Neural progenitor cell (in vitro differentiated cells): ENCODE measurements around the gene MAPK12. TPM values are rescaled to one million over a fixed set of nuclear protein-coding genes. Genes with fewer than 3 reads are reported as not detected.

Experiments used
- DNase-seq: peaks from one replicate; pipeline ENCODE4 v3.0.0-alpha.2; 2016; ENCODE audit warnings: low spot score
- H2AFZ ChIP-seq: fragments of 200-600 bp; sonication (generic); replicated peaks from 2 replicates; pipeline ENCODE4 v1.6.1; 2016; ENCODE audit warnings: antibody characterized with exemption
- H3F3A ChIP-seq: fragments of 200-600 bp; sonication (generic); 2 replicates; pipeline ENCODE4 v1.6.1; 2016; ENCODE audit warnings: antibody characterized with exemption, low read depth
- H3K27ac ChIP-seq: fragments of 200-600 bp; sonication (generic); 2 replicates; pipeline ENCODE4 v1.5.1; 2016; ENCODE audit warnings: mild to moderate bottlenecking
- H3K27me3 ChIP-seq: fragments of 200-600 bp; sonication (generic); 2 replicates; pipeline ENCODE4 v1.6.1; 2016; ENCODE audit warnings: mild to moderate bottlenecking, moderate library complexity
- H3K36me3 ChIP-seq: fragments of 200-600 bp; sonication (generic); 2 replicates; pipeline ENCODE4 v1.5.1; 2016
- H3K4me1 ChIP-seq: fragments of 200-600 bp; sonication (generic); 2 replicates; pipeline ENCODE4 v1.6.1; 2016; ENCODE audit warnings: mixed run types
- H3K4me2 ChIP-seq: fragments of 200-600 bp; sonication (generic); 2 replicates; pipeline ENCODE4 v1.6.1; 2016
- H3K4me3 ChIP-seq: fragments of 200-600 bp; sonication (generic); 2 replicates; pipeline ENCODE4 v1.5.1; 2016
- H3K79me2 ChIP-seq: fragments of 200-600 bp; sonication (generic); 2 replicates; pipeline ENCODE4 v1.6.1; 2016; ENCODE audit warnings: low read depth
- H3K9ac ChIP-seq: fragments of 200-600 bp; sonication (generic); 2 replicates; pipeline ENCODE4 v1.6.1; 2016
- H3K9me3 ChIP-seq: fragments of 200-600 bp; sonication (generic); 2 replicates; pipeline ENCODE4 v1.5.1; 2016; ENCODE audit warnings: low read depth
- H4K20me1 ChIP-seq: fragments of 200-600 bp; sonication (generic); 2 replicates; pipeline ENCODE4 v1.6.1; 2016; ENCODE audit warnings: low read depth
- H3K27ac Mint-ChIP-seq: 3 replicates; pipeline ENCODE4 v1.8.0; 2021; ENCODE audit warnings: mixed read lengths
- H3K27me3 Mint-ChIP-seq: 2 replicates; pipeline ENCODE4 v1.8.0; 2022; ENCODE audit warnings: low read depth, mild to moderate bottlenecking, inconsistent platforms, moderate library complexity, mixed read lengths; ENCODE audit not compliant: insufficient read depth
- H3K36me3 Mint-ChIP-seq: 3 replicates; pipeline ENCODE4 v1.8.0; 2021; ENCODE audit warnings: mixed read lengths
- H3K4me1 Mint-ChIP-seq: 3 replicates; pipeline ENCODE4 v1.8.0; 2021; ENCODE audit warnings: mixed read lengths
- H3K4me3 Mint-ChIP-seq: 3 replicates; pipeline ENCODE4 v1.8.0; 2021; ENCODE audit warnings: mild to moderate bottlenecking, moderate library complexity, mixed read lengths
- H3K9me3 Mint-ChIP-seq: 3 replicates; pipeline ENCODE4 v1.8.0; 2020; ENCODE audit warnings: mixed read lengths
- CTCF ChIP-seq: fragments of 200-600 bp; sonication (generic); IDR thresholded peaks from 2 replicates; pipeline ENCODE4 v1.5.1; 2017; ENCODE audit warnings: antibody characterized with exemption, mild to moderate bottlenecking
- EZH2 ChIP-seq: fragments of 200-600 bp; sonication (generic); IDR thresholded peaks from 2 replicates; pipeline ENCODE4 v1.6.1; 2017; ENCODE audit warnings: antibody characterized with exemption, mild to moderate bottlenecking, moderate library complexity
- EZH2phosphoT487 ChIP-seq: fragments of 200-600 bp; sonication (generic); IDR thresholded peaks from 2 replicates; pipeline ENCODE4 v1.6.1; 2017; ENCODE audit warnings: antibody characterized with exemption
- total RNA-seq: library from RNA; depleted of rRNA; stranded (reverse); fragments of >200 nt; gene quantifications from 2 replicates; pipeline ENCODE4 v1.2.3, GENCODE V29; 2015; ENCODE audit warnings: low replicate concordance

The MAPK12 gene
- total RNA-seq, 1 donor from 2014 or later, result 18.7 TPM

GRCh38 chr22:50301581-50301991, 40.1 kb upstream of the MAPK12 start:
- TF ChIP-seq EZH2 (no peak), CTCF (no peak), EZH2phosphoT487 (no peak)
- Histone ChIP-seq H2AFZ (no peak overlapping the region), H3K79me2 (peaks cover 79% of the 10 kb centered on the region), H3F3A (no peaks in the 10 kb centered on the region), H3K9ac (no peak overlapping the region), H3K4me3 (no peak overlapping the region), H3K4me2 (no peak overlapping the region), H3K27ac (no peak overlapping the region), H3K4me1 (peaks cover 35% of the 10 kb centered on the region), H3K36me3 (no peaks in the 10 kb centered on the region), H3K9me3 (no peaks in the 10 kb centered on the region), H3K27me3 (peaks cover 24% of the 10 kb centered on the region), H4K20me1 (peaks cover 98% of the 10 kb centered on the region)
- H3K4me3 Mint-ChIP-seq, result no peak overlapping the region
- no peak for DNase-seq
- H3K36me3 Mint-ChIP-seq, result peaks cover 3% of the 10 kb centered on the region
- H3K4me1 Mint-ChIP-seq, result peaks cover 36% of the 10 kb centered on the region
- H3K27ac Mint-ChIP-seq, result no peak overlapping the region
- no peaks in the 10 kb centered on the region for H3K9me3 Mint-ChIP-seq
- peaks cover 6% of the 10 kb centered on the region for H3K27me3 Mint-ChIP-seq

- no peaks in the 10 kb centered on the region for H3F3A ChIP-seq
- H4K20me1 ChIP-seq, result peaks cover 98% of the 10 kb centered on the region
- no peak overlapping the region for H2AFZ ChIP-seq
- no peak overlapping the region for H3K27ac ChIP-seq
- H3K9ac ChIP-seq, result no peak overlapping the region
- H3K27ac Mint-ChIP-seq, result no peak overlapping the region
- H3K36me3 Mint-ChIP-seq, result no peaks in the 10 kb centered on the region
- no peaks in the 10 kb centered on the region for H3K36me3 ChIP-seq
- peak overlapping the region; percentile 53 for H3K4me3 ChIP-seq
- H3K4me1 ChIP-seq, result peaks cover 33% of the 10 kb centered on the region
- H3K9me3 Mint-ChIP-seq, result no peaks in the 10 kb centered on the region
- H3K27me3 ChIP-seq, result peaks cover 24% of the 10 kb centered on the region
- no peaks in the 10 kb centered on the region for H3K9me3 ChIP-seq
- H3K27me3 Mint-ChIP-seq, result peaks cover 6% of the 10 kb centered on the region
- H3K4me1 Mint-ChIP-seq, result peaks cover 30% of the 10 kb centered on the region
- TF ChIP-seq EZH2 (no peak), EZH2phosphoT487 (no peak)
- peaks cover 78% of the 10 kb centered on the region for H3K79me2 ChIP-seq
- DNase-seq, result no peak
- peak overlapping the region; percentile 59 for H3K4me3 Mint-ChIP-seq
- peak overlapping the region; percentile 94 for H3K4me2 ChIP-seq
Measured at GRCh38 chr22:50300620-50301257, 39.3 kb upstream of the MAPK12 start.

- Mint-ChIP-seq H3K27ac (no peak overlapping the region), H3K27me3 (peaks cover 6% of the 10 kb centered on the region), H3K4me3 (no peak overlapping the region), H3K9me3 (no peaks in the 10 kb centered on the region), H3K4me1 (peaks cover 34% of the 10 kb centered on the region), H3K36me3 (peaks cover 2% of the 10 kb centered on the region)
- Histone ChIP-seq H3K27me3 (peaks cover 24% of the 10 kb centered on the region), H3K4me3 (peak overlapping the region; percentile 53), H3K9me3 (no peaks in the 10 kb centered on the region), H2AFZ (no peak overlapping the region), H3K4me2 (peak overlapping the region; percentile 94), H3K27ac (no peak overlapping the region), H3K79me2 (peaks cover 76% of the 10 kb centered on the region), H3K9ac (no peak overlapping the region), H4K20me1 (peaks cover 98% of the 10 kb centered on the region), H3K36me3 (no peaks in the 10 kb centered on the region), H3F3A (peaks cover 6% of the 10 kb centered on the region), H3K4me1 (peaks cover 30% of the 10 kb centered on the region)
- TF ChIP-seq EZH2, result peak; percentile 76
- no peak for TF ChIP-seq CTCF
- TF ChIP-seq EZH2phosphoT487, result peak; percentile 66
- peak; percentile 67 for DNase-seq
Measured at GRCh38 chr22:50299785-50300619, 38.5 kb upstream of the MAPK12 start.
